ENCODE measurements around the gene TMEM254.
"Not testable (repeated sequence)": the region's sequence is repeated elsewhere in the genome, so short reads cannot be mapped to it uniquely, and the experiment has no call there.

Gene TMEM254, protein sequence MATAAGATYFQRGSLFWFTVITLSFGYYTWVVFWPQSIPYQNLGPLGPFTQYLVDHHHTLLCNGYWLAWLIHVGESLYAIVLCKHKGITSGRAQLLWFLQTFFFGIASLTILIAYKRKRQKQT

DNA sequence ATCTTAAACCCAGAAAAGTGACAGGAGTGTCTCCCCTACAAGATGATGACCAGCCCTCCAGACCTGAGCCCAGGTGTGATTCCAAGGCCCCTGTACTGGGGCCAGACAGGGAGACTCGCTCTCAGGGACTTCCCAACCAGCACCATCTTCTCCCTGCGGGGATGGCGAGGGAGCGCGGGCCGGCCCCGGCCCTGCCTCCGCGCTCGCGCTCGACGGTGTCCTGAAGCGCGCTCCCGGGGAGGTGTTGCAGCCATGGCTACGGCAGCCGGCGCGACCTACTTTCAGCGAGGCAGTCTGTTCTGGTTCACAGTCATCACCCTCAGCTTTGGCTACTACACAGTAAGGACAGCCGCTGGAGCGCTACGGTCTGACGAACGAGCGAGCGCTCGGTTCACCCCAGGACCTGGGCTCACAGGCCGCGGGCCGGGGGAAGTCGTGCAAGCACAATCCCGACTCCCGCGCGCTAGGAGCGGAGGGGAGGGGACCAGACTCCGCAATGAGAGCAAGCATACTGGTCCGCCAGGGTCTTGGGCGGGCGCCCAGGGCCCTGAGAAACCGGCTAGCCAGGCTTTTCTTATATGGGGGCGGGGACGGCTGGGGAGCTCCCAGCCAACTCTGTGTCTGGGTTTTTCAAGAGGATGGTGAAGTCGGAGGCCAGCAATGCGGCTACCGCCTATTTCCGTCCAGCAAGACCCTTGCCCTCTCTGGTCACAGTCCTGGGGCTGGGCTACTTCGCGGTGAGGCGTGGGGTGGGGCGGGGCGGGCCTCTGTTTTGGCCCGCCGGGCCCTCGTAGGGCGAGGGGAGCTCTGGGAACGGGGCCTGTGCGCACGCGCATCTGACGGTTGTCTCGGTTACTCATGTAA lies at the start of gene TMEM254:
TSS of gene TMEM254 (plus strand) at position 218 of the 864 bp plus-strand sequence. CDS start at position 253, 35 bp downstream.
- peak; percentile 53 to 58 for DNase-seq (ENCODE audit: low read depth in 2 of 2)

GRCh38 chr10:80029205-80029604 lies 49.3 kb upstream of the TMEM254 start:
- not testable (repeated sequence) for DNase-seq (ENCODE audit: low read depth in 2 of 2)

- not testable (repeated sequence) for DNase-seq (ENCODE audit: low read depth in 2 of 2)
These were observed 48.6 kb upstream of the TMEM254 start for GRCh38 chr10:80029865-80030264.

- no peak for DNase-seq (ENCODE audit: low read depth in 2 of 2)
These were observed 46.0 kb upstream of the TMEM254 start for GRCh38 chr10:80032503-80032902.

DNA sequence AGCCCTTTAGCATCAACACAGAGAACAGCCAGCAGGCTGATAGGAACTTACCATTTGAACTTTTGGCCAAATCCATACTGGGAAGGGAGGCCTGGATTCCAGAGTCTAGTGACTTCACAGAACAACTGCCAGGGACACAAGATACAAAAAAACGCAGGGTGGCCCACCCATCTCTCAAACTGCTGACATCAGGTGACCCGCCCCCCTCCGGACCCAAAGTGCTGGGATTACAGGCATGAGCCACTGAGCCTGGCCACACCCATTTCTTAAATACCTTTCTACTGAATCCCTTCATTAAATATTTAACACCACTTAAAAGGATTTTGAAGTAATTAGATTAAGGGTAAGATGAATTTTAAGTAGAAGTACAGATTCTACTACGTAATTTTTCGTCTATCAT lies 43.7 kb upstream of the TMEM254 start:
- not testable (repeated sequence) for DNase-seq (ENCODE audit: low read depth in 2 of 2)

- not testable (repeated sequence) for DNase-seq (ENCODE audit: low read depth in 2 of 2)
These were observed 43.0 kb upstream of the TMEM254 start for GRCh38 chr10:80035430-80035829.

DNA sequence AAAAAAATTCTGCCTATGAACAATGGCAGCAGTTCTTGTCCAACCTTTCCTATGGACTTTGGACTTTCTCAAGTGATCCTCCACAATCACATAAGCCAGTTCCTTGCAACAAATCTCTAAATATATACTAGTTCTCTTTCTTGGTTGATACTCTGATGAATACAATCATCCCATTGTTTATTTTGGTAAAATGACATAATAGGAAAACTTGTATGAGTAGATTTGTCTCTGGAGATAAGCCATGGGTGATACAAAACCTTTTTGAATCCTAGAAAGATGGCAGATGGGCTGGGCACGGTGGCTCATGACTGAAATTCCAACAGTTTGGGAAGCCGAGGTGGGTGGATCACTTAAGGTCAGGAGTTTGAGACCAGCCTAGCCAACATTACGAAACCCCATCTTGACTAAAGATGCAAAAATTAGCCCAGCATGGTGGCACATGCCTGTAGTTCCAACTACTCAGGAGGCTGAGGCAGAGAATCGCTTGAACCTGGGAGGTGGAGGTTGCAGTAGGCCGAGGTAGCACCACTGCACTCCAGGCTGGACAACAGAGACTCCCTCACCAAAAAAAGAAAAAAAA lies 41.5 kb upstream of the TMEM254 start:
- not testable (repeated sequence) for DNase-seq (ENCODE audit: low read depth in 2 of 2)

GRCh38 chr10:80038226-80038625 lies 40.2 kb upstream of the TMEM254 start:
- DNase-seq (ENCODE audit: low read depth in 2 of 2) = not testable (repeated sequence)

DNA sequence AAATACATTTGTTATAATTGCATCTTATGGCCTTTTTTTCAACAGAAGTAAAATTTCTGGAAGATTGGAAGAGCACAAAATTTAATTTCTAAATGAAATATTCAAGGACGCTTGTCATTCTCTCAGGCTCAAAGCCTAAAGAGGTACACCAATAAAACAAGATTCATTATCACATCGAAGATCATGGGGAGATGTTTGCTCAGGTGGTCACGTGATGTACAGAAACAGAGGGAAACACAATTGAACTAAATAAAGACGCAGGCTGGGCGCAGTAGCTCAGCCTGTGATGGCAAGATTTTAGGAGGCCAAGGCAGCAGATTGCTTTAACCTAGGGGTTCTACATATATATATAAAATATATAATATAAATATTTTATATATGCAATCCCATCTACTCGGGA lies 37.3 kb upstream of the TMEM254 start:
- no peak for DNase-seq (ENCODE audit: low read depth in 2 of 2)

- DNase-seq (ENCODE audit: low read depth in 2 of 2) = not testable (repeated sequence)
These were observed 33.5 kb upstream of the TMEM254 start for GRCh38 chr10:80044935-80045334.

DNA sequence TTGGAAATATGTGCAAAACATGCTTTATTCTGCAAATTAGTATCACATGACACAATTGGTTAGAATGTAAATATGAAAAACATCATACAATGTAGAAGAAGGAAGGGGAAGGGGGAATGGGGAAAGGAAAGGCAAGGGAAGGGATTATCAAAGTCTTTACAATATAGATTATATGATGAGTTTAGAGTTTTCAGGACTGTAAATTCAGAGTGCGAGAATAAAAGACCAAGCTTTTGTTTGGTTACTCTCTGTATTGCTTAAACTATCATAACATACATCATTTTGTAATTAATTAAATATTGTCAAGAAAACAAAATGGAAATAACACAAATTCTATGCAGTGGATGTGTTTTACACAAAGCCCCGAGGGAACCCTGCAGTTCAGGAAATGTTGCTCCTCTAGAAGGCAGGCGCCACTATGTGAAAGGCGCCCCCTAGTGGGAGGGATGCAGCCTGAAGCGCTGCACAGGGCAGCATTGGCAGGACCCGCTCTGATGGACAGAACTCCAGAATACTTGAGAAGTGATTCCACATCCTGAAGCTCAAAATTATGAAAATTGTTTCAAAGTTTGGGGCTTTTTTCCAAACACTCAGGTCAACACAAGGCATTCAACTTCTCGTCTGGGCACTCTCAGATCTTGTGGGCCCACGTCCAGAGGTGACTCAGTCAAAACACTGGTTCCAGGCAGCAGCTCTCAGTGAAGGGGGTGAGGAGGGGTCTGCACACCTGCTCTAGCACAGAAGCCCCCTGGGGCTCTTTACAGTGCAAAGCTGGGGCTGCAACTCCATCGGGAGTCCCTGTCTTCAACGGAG lies 31.6 kb upstream of the TMEM254 start:
- peak; percentile 20 to 25 for DNase-seq (ENCODE audit: low read depth in 2 of 2)

DNA sequence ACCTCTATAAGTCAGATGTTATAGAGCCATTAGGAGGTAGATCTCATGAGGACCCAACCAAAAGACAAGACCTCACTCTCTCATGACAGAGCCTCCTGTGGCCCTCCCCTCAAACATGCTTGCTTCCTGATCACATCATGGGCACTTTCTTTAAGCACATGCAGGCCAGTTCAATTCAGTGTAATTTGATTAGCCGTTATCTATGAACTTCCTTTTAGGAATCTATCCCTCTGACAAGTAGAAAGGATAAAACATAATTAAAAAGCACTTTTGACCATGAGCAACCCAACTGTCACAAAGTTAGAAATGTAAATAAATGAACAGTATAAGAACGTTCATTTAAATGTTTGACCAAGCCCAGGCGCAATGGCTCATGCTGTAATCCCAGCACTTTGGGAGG lies 27.7 kb upstream of the TMEM254 start:
- DNase-seq (ENCODE audit: low read depth in 2 of 2) = no peak

GRCh38 chr10:80051993-80052392 lies 26.5 kb upstream of the TMEM254 start:
- DNase-seq (ENCODE audit: low read depth in 2 of 2) = no peak

DNA sequence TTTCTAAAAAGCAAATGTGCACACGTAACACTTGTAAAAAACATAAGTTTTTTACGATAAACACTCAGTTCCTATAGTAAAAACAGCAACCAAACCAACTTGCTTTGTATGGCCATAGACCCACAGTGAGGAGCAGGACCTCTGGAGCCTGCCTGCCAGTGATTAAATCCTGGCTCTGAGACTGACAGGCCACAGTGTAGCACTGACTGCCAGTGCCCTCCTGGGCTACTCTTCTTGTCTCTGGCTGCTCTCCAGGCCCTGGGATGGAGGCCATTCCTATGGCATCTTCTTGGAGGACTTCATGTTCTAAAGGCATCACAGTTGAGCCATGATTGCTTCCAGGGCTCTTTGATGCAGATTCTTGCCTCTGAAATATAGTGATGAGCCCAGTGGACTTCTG lies 22.7 kb upstream of the TMEM254 start:
- DNase-seq (ENCODE audit: low read depth in 2 of 2) = no peak

- DNase-seq (ENCODE audit: low read depth in 2 of 2) = no peak
These were observed 21.3 kb upstream of the TMEM254 start for GRCh38 chr10:80057171-80057570.

DNA sequence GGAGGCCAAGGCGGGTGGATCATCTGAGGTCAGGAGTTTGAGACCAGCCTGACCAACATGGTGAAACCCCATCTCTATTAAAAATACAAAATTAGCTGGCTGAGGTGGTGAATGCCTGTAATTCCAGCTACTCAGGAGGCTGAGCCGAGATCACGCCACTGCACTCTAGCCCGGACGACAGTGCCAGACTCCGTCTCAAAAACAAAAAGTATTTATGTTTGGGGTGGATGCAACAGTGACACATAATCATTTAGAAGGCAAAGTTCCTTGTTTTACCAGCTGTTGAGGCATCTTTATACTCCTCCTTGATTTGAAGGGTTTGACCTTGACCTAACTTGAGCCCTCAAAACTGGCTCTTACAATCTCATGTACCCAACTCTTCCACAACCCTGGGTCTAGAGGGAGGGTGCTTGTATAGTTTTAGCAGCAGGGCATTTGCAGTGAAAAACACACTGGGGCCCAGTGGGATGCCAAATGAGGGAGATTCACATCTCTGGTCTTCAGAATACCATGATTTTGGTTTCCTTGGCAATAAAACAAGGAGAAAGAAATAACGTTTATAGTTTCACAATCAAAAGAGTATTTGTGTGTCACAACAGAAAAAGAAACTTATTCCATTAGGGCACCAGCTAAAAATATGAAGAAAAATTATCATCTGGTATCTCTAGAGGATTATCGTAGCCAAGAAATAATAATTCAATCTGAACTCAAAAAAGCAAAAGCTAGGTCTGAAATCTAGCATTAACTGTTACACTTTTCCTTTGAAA lies 14.2 kb upstream of the TMEM254 start:
- no peak for DNase-seq (ENCODE audit: low read depth in 2 of 2)

- no peak for DNase-seq (ENCODE audit: low read depth in 2 of 2)
These were observed 11.7 kb upstream of the TMEM254 start for GRCh38 chr10:80066809-80067208.

DNA sequence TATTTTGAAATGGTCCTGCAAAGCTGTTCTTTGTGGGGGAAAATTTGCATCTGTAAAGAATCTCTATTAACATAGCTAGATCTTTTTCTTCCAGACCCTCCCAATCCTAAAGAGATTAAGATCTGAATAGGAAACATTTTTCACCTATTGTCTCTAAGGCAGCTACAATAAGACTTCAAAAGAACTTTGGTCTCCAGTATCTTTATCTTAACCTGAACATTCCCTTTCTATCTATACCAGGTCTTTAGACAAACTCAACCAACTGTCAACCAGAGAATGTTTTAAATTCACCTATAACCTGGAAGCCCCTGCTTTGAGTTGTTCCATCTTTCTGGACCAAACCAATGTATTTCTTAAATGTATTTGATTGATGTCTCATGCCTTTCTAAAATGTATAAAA lies 10.6 kb upstream of the TMEM254 start:
- not testable (repeated sequence) for DNase-seq (ENCODE audit: low read depth in 2 of 2)

DNA sequence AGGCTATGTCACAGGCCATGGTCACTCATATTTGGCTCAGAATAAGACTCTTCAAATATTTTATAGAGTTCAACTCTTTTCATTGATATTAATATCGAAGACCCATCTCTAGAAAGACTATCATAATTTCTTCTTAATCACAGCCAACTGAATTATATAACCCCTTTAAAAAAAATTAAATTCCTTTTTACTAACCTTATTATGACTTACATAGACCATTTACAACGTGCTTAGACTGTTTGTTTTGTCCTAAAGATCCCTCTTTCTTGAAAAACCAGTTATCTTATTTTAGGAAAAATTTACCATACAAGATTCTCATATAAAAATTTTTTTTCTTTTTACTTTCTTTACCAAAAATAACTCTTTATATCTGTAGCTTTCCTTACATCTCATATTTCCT lies 10.2 kb upstream of the TMEM254 start:
- no peak for DNase-seq (ENCODE audit: low read depth in 2 of 2)

DNA sequence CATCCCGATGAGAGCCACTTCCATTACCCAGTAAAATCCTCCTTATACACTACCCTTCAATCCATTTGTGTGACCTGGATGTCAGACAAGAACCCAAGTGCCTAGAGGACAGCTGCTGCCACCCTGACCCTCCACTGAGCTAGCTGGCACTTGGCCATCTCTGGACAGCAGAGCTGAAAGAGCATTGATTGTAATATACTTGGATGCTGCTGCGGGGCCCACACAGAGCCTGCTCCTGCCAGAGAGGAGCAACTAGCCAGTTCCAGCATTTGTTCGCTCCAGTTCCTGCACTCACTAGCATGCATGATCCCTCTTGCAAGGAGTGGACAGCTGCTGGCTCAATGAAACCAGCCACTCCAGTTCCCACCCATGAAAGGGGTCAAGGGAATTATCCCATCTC lies 8.4 kb upstream of the TMEM254 start:
- DNase-seq (ENCODE audit: low read depth in 2 of 2) = no peak

- DNase-seq (ENCODE audit: low read depth in 2 of 2) = no peak
These were observed 5.9 kb upstream of the TMEM254 start for GRCh38 chr10:80072584-80072983.
